Hematopoietic multipotent progenitor cell (in vitro differentiated cells): ENCODE data around the gene NFIB. TPM values are rescaled to one million over a fixed set of nuclear protein-coding genes. Genes with fewer than 3 reads are reported as not detected.

Experiments
- DNase-seq, 3 donors: peaks; one replicate each; pipeline ENCODE4 v3.0.0-alpha.2; 2011 to 2015; ENCODE audit warnings: low read depth in 2 of 3, low spot score in 2 of 3
- total RNA-seq: library from RNA; depleted of rRNA; stranded (reverse); fragments of >200 nt; gene quantifications from one replicate; pipeline ENCODE4 v1.2.3, GENCODE V29; 2012

NFIB gene
- total RNA-seq, 1 donor, result 1.1 TPM

DNA sequence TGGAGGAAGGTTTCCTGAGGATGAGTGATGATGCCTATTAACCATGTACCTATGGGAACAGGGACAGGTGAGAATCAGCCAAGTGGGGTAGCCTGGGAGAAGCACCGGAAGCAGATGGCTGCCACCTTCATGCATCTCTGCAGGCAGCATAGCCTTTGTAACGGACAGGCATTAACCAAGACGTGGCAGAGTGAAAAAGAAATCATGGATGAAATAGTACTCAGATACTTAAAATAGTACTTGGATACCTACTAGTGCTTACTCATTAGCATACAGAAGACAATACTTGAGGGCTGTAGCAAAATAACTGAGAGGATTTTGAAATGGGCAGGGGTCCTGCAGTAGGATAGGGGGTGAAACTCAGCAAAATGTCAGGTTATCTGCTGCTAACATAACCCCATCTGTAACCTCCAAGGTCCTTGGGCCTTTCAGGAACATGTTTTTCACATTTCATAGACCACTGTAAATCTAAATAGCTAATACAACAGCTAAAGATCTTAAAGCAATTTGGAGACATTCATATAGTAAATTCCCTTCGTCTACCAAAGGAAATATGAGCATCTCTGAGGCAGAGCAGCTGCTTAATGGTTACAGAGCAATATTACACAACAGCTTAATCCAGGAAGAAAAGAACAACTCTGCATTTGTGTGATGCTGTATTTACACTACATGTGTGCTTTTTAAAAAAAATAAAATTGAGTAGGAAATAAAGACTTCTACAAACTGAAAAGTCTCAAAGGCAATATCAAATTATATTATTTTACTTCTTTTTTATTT is 154.3 kb downstream of the NFIB start:
- DNase-seq, result no peak

DNA sequence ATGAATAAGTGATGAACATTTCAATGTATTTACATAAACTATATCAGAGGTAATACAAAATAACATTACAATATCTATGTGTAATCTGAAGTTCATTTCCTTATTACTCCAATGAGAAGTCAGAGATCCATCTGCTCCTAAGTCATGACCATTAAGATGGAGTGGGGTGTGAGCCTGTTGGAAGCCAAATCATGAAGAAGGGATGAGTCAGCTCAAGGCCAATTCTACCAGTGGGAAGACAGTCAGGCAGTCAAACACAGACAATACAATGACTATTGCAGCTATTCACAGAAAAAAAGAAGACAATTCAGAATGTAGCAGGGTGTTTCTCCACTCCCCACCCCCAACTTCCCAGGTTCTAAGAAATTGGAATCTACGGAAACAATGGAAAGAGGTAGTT is 155.0 kb downstream of the NFIB start:
- no peak for DNase-seq

DNA sequence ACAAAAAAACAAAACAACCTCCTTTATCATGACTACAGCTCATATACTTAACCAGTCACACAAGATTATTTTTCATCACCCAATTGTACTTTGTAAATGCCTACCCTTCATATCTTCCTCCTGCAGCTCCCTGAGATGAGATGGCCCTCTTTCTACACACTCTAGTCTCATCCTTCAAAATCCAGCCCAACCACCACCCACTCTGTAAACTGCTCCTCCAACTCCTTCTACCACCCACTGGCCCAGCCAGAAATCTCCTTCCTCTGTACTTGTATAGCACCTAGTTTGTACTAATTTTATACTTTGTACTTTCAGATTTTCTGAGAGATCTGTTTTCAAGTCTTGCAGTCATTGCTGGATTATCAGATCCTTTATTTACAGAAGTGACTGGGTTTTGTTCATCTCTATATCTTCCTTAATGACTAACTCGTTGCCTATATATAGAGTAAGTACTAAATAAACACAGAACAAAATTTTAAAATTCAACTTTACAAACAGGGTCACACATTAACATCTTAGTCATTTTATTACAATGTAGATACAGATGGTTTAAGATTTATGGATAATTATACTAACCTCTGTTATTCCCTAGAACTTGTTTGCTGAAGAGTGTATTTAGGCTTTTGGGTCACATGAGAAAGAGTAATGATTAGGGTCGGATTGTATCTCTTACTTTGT is 155.7 kb downstream of the NFIB start:
- no peak for DNase-seq

DNA sequence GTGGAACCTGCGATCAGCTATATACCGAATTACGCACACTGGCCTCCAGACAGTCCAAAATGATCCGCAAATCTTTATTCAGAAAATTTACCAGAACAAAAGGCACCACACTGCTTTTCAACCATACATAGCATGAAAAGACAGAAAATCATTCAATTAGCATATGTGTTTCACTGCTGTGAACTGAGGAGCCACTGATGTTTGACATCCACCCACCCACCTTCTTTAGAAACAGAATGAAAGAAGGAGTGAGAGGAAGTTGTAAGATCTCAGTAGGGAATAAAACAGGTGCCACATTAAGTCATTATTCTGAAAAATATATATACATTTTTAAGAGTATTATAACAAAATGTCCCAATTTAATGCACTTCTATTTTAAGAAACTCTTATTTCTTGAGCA is 156.8 kb downstream of the NFIB start:
- DNase-seq, result no peak

DNA sequence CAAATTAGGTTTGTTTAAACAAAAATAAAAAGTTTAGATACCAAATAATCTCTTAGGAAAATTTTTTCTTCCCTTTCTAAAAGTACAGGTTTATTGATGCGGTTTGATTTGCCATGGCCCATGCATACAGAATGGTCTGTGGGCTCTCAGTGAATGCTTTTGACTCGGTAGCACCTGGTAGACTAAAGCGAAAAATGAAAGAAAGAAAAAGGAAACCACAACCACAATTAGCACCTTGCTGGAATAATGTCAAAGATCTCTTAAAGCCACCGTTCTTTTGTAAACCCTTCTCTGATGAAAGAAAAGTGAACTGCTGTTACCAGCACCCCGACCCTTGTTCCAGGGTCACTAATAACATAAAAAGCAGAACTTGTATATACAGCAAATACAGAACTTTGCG is 157.9 kb downstream of the NFIB start:
- DNase-seq, result peak in 1 of 3 donors; percentile 15

DNA sequence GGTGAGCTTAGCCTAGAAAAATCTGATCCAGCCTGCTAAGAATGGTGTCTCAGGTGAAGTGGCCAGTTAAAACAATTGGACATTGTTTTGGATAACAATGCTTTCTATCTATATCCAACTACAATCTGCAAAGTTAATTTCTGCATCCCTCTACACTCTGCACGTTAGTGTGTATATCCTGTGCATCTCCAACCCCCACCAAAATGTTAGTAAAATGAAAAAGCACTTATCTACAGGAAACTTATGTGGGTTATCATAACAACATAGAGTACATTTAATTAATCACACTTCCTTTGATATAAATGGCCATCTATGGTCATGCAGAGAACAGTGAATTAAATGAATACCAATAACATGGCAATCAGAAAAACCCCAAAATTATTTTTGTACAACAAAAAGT is 158.7 kb downstream of the NFIB start:
- peak in 2 of 3 donors; percentile 38 to 74 for DNase-seq

DNA sequence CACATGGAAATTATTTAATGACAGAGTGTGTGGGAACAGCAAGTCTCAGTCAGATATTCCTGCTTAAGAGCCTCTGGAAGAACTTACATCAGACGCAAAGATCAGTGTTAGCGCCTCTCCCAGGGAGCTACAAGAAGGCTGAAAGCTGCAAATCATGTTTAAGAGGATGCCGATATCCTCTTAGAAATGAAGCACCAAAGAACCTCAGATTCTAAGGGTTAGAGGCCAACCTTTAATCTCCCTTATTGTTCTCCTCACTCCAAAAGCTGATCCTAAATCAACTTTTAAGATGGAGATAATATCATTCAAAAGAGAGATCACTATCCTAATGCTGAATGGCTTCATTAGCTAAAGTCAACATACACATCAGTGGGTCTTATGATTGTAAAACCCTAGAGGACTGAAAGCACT is 160.6 kb downstream of the NFIB start:
- no peak for DNase-seq

DNA sequence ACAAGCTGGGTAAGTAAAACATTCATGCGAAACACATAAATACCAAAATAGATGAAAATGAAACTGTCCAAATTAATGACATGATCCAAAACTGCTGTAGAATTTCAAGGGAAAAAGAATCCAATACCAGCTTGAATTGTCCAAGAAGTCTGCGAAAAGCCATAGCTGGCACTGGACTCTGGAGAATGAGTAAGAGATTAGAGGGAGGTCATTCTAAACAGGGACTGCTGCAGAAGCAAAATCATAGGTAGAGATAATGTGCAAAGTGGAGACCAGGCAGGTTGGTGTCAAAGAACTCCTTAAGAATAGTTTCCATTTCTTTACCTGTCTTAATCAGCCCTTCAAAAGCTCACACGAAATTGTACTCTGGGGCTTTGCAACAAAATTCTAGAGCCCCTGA is 162.5 kb downstream of the NFIB start:
- no peak for DNase-seq

DNA sequence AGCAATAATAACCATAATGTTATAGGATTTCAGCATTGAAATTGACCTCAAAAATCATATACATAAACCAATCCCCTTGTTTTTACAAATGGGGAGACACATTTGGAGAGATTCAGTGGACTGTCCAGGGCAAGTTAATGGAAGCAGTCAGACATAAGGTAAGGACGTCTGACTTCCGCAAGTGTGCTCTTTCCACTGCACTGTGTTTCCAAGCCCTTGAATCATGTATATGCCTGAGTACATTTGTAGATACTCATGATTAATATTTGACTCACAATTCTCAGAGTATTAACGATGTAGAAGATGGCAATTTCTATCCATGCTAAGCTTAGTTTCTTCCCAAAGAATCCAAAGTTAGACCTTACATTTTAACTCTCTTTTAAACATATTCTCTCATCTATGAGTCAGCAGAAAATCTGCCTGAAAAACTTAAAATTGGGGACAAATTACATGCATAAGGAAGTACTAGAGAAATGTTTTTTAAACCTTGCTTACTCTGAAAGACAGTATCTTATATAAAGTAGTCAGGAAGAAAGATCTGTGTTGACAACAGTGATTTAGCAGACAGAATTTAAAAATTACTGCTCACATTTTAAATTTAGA is 165.3 kb downstream of the NFIB start:
- DNase-seq, result no peak

DNA sequence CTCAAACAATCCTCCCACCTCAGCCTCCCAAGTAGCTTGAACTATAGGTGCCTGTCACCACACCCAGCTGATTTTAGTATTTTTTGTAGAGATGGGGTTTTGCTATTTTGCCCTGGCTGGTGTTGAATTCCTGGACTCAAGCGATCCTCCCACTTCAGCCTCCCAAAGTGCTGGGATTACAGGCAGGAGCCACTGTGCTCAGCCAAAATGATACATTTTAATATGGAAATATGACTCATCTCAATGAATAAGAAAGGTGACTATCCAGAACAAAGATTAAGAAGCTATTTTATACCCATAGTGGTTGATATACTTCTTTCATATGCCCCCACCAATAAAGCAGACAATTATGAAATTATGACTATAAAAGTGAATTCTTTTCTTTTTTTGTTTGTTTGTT is 166.2 kb downstream of the NFIB start:
- DNase-seq, result no peak

DNA sequence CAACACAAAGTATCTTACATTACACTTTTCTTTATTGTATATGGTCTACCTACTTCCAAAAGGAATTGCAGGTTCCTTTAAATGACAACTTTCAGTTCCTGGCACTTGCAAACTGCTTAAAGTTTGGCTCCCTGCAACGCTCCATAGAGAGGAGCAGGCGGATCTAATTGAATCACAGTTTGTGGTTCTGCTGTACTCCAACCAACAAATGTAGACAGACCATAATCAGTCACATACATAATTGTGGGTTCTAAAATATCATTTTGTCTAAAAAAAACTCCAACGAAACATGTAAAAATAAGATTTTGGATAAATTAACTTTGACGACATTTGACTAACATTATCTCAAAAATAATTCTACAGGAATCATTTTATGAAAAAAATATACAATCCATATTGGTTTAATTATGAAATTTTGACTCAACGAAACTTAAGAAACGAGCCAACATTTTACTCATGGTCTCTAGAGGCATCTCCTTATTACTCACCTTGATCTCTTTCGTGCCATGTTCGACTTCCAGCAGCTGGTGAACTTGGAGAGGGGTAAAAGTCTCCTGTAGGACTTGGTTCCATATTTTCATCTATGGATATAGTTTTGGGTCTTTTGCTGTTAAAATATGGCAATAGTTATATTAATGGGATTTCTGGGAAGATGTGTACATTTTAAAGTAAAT is 167.6 kb downstream of the NFIB start:
- no peak for DNase-seq

DNA sequence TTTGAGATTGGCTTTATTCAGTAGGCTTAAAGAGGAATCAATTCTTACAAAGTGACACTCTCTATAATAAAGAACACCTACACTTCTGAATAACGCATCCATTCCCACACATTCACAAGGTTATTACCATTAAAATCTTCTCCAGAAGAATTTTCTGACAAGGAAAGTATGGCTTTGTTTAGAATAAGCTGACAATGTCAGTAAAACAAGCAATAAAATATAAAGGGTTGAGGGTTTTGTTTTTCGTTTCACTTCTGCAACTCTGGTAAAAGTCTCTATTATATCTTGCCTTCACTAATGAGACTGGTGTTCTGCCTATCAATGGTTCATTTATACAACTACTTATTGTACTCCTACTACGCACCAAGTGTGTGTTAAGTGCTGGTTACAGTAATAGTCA is 169.7 kb downstream of the NFIB start:
- no peak for DNase-seq

DNA sequence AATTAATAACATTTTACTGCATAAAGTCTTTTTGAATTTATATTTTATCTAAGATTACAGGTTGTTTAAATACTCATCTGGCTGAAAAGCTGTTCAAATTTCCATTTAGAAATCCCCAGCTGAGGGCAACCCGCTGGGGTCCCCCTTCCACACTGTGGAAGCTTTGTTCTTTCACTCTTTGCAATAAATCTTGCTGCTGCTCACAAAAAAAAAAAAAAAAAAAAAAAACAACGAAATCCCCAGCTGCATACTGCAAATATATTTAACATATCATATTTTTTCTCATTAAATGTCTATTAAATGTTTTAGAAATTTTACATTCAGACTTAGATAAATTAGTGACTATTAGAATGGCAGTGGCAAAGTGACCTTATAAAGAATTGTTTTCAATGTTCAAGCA is 172.2 kb downstream of the NFIB start:
- DNase-seq, result no peak

DNA sequence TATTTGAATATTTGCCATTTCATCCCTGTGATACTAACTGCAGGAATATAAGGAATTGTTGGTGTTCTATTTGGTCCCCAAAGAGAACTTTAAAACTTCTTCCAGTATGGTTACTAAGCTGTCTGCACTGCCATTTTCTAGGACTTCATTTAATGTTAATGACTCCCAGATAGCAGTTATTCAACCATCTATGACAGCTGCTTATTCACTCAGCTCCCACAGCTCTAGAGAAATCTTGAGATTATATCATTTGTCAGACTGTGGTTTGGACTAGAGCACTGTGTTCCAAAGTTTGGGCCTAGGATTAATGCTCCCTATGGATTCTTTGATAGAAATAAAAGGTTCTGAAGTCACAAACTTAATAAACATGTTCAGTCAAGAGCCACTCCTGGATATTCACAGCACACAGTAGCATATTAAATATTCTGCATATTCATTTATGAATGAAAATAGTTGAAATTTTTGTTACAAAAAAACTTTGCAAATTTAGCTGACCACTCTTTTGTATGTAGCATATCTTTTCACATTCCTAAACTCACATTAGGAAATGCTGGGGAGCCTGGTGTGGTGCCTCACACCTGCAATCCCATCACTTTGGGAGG is 173.7 kb downstream of the NFIB start:
- DNase-seq, result no peak

DNA sequence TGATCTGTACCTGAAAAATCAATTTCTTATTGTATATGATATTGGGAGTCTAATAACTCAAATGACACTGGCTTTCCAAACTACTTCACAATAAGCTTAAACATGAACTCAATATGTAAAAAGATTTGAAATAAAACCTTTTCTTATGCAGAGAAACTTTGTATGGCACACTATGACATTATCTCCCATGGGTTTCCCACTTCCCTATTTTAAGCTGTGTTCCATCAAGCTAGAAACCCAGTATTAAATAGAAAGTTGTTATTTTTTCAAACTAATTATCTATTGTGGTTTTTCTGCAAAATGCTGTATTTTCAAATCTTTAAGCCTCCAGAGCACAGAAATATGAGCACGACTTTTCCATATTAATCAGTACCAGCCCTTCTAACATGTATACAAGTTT is 174.7 kb downstream of the NFIB start:
- DNase-seq, result peak in 1 of 3 donors; percentile 9

DNA sequence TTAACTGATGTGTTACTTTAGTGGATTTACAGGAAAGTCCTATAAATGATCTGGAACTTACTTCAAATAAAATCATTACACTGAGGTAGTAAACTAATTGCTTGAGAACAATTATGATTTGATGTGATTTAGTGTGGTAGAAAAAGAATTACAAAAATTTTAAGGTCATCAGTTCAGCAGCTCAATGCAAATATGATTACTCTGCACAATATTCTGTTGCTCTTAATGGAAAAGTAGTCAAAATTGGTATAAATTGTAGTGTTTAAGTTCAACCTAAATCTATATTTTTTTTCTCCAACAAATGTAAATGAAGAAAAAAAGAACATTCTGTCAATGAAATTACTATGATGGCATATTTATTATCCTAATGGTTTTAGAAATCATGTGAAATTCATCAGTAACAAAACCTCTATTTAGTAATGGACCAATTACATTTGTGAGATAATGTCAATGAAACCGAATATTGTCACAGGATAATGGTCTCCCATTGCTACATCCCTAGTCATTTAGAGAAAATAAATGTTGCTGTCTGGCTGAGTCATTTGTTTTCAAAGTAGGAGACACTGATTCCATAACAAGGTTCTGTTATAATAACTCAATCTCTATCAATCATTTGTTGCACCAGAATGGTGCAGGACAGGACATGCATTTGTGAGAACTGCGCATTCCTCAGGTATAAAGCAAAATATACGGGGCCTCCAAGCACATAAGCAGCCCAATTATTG is 177.1 kb downstream of the NFIB start:
- no peak for DNase-seq

DNA sequence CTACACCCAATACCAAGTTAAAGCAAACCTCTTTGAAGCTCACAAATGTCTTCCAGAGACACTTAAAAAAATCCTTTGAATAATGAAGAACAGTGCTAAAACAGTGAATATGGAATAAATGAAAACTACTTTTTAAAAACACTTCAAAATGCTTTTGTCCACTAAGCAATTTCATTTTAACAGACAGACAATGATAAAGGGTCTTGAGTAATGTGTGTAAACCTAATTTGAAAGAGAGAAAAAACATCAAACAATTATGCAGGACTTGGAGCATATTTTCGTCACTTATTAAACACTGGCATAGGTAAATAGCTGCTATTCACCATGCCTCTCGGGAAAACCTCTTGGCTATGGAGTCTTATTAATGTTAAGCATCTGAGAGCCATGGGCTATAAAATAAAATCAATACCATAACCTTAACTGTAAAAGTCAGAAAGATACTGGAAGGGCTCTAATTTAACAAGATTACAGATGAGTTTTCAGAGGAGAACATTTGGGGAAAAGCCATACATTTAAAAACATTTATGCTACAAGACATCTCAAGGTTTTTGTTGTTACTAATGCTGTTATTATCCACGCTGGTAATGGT is 177.8 kb downstream of the NFIB start:
- DNase-seq, result no peak

DNA sequence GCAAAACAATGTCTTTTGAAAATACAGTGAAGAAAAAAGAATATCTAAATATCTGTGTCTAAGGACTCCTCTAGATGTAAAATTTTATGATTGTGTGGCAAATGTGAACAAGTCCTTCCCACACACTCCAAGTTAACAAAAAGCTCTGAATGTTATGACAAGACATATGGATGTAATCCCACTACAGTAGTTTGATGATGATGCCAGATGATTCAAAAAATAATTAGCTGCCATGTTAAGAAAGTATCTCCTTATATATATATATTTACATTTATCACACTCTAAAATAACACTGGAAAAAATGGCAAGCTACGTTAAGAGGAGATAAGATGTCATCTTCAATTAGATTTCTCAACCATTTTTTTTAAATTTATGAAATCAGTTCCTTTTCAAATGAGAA is 178.5 kb downstream of the NFIB start:
- no peak for DNase-seq

DNA sequence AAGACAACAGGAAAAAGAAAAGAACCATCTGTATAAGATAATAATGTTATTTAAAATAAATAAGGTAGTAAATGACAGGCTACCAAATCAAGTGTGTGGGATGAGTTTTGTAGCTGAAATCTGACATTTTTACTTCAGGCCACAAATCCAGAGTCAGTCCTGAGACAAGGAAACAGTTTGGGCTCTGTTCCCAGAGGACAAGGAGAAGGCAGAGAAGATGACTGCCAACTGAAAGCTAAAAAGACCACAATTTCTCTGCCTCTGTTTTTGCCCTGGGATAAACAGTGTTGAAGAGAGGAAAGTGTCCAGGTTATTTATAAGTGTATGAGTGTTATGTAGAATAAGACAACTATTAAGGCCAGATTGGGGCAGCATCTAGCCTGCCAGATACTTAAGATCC is 180.5 kb downstream of the NFIB start:
- no peak for DNase-seq

DNA sequence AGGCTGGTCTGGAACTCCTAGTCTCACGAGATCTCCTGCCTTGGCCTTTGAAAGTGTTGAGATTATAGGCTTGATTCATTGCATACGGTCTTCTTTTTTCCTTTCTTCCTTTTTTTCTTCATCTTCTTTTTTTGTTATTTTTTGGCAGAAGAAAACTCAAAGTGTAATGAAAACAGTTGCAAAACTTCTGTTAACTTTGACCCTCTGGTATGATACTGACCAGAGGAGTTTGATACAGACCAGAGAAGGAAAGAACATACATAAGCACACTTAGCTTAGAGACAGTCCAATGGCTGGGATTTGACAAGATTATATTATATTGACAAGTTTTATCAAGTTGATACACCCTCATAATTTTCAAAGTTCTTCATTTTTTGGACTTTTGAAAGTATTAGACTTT is 181.2 kb downstream of the NFIB start:
- DNase-seq, result no peak
